Spleen (tissue), 11 donors: ENCODE results near the gene COL4A2. TPM values are rescaled to one million over a fixed set of nuclear protein-coding genes. Genes with fewer than 3 reads are reported as not detected.

ENCODE experiments used
- DNase-seq: peaks from one replicate; pipeline ENCODE4 v3.0.0-alpha.2; 2020
- H3K27ac ChIP-seq, 8 donors: fragments of 200-600 bp; sonication (generic) in 7 of 8; 1 replicate in 4 of 8; 2 replicates in 4 of 8; pipeline versions ENCODE4 v1.5.0 to v1.8.0; 2016 to 2021; ENCODE audit warnings: inconsistent platforms in 4 of 8, mild to moderate bottlenecking in 4 of 8, moderate library complexity in 1 of 8
- H3K27me3 ChIP-seq, 7 donors: fragments of 200-600 bp; sonication (generic) in 6 of 7; replicated peaks in 1 of 7; 1 replicate in 4 of 7; 2 replicates in 3 of 7; pipeline versions ENCODE4 v1.5.0 to v1.8.0; 2016 to 2021; ENCODE audit warnings: inconsistent platforms in 3 of 7, mild to moderate bottlenecking in 1 of 7
- H3K36me3 ChIP-seq, 6 donors: fragments of 200-600 bp; sonication (generic) in 5 of 6; 1 replicate in 4 of 6; 2 replicates in 2 of 6; pipeline versions ENCODE4 v1.5.0 to v1.8.0; 2016 to 2021; ENCODE audit warnings: inconsistent platforms in 2 of 6
- H3K4me1 ChIP-seq, 6 donors: fragments of 200-600 bp; sonication (generic) in 5 of 6; 1 replicate in 3 of 6; 2 replicates in 3 of 6; pipeline versions ENCODE4 v1.5.0 to v1.8.0; 2016 to 2021; ENCODE audit warnings: inconsistent platforms in 3 of 6
- H3K4me3 ChIP-seq, 8 donors: fragments of 200-600 bp; sonication (generic) in 7 of 8; 1 replicate in 4 of 8; 2 replicates in 4 of 8; pipeline versions ENCODE4 v1.5.0 to v1.8.0; 2016 to 2021; ENCODE audit warnings: inconsistent platforms in 4 of 8, mild to moderate bottlenecking in 4 of 8, moderate library complexity in 2 of 8
- H3K9me3 ChIP-seq, 8 donors: fragments of 200-600 bp; sonication (generic) in 7 of 8; 1 replicate in 4 of 8; 2 replicates in 4 of 8; pipeline versions ENCODE4 v1.5.0 to v1.8.0; 2016 to 2021; ENCODE audit warnings: inconsistent platforms in 4 of 8
- CTCF ChIP-seq, 11 experiments: fragments of 200-600 bp in 7 of 11; fragments of 450-650 bp in 4 of 11; sonication (generic) in 4 of 11; IDR thresholded peaks in 8 of 11; conservative IDR thresholded peaks in 3 of 11; 1 replicate in 7 of 11; 2 replicates in 4 of 11; pipeline versions ENCODE4 v1.4.0 to v1.8.0; 2016 to 2021; ENCODE audit warnings: antibody characterized with exemption in 11 of 11, inconsistent platforms in 4 of 11, mild to moderate bottlenecking in 1 of 11
- POLR2A ChIP-seq, 3 donors: fragments of 450-650 bp; IDR thresholded peaks; one replicate each; pipeline ENCODE4 v1.5.1; 2017; ENCODE audit warnings: antibody characterized with exemption in 3 of 3, mild to moderate bottlenecking in 1 of 3
- POLR2AphosphoS5 ChIP-seq, 3 donors: sonication (generic); formaldehyde crosslinking; IDR thresholded peaks; one replicate each; pipeline ENCODE4 v1.5.1; 2017; ENCODE audit warnings: antibody characterized with exemption in 3 of 3
- WGBS, 5 donors: extraction: QIAGEN DNeasy Blood & Tissue Kit in 3 of 5; methylation state at CpG; one replicate each; pipeline versions ENCODE4 v1.1.5 to v1.1.7; 2013 to 2018; 5-methylcytosine and 5-hydroxymethylcytosine counted together
- intact Hi-C: fragments of 100-400 bp; cut with DNase I; formaldehyde crosslinking; loops from one replicate; pipeline ENCODE4 v1.15.0; 2023; ENCODE audit warnings: low total_unique reads
- polyA plus RNA-seq, 3 donors: library from polyadenylated mRNA; stranded (reverse); fragments of 200-250 nt; gene quantifications; one replicate each; pipeline ENCODE4 v1.2.1, GENCODE V29; 2013
- total RNA-seq, 7 donors: library from RNA; depleted of rRNA in 3 of 7; stranded (reverse); fragments of >200 nt in 3 of 7; fragmentation: NEBNext Ultra II Directional in 4 of 7; extraction: Animal tissue kit (Norgen Biotek cat#: 25700) in 4 of 7; gene quantifications; one replicate each; pipeline versions ENCODE4 v1.1.0 to v1.2.1, GENCODE V29; 2016 to 2021
- donor health status: healthy with polysubstance abuse.
- donor health status: DM: no; HTN: no; CAD: no; lungs with moderate emphysema.
- donor health status: DM: no; HTN: no; CAD: no.
- donor health status: Bipolar disorder and iron deficiency.
- donor health status: healthy.
- donor health status: DM: no; HTN: no; CAD: no.
- donor health status: DM: yes; HTN: yes; CAD: no.

Gene COL4A2
- total and polyA plus RNA-seq, 10 donors: 52.6 to 712 (median 337) TPM

GRCh38 chr13:110293649-110294048 lies 13.4 kb upstream of the COL4A2 start:
- TF ChIP-seq CTCF (IDR thresholded peaks at IDR 0.05 in 8 of 11, conservative IDR thresholded peaks at IDR 0.05 in 3 of 11): no peak
- no peak for TF ChIP-seq POLR2A (IDR thresholded peaks at IDR 0.05)
- peak in 1 of 3 donors; percentile 53 for TF ChIP-seq POLR2AphosphoS5 (IDR thresholded peaks at IDR 0.05)
- intact Hi-C loops: no loop called here
- DNase-seq: no peak
- WGBS, 5 donors: 49 to 81% (median 65%) methylated on average over 3 of the region's 3 CpGs
- no peaks in the 10 kb centered on the region for H3K9me3 ChIP-seq
- H3K36me3 ChIP-seq: peaks cover 0 to 11% (median 0%) of the 10 kb centered on the region in 6 donors
- H3K27ac ChIP-seq: peak overlapping the region in 6 of 8 donors; percentile 23 to 62 (median 56)
- H3K4me1 ChIP-seq: peaks cover 14 to 64% (median 41%) of the 10 kb centered on the region in 6 donors
- H3K4me3 ChIP-seq: no peak overlapping the region
- peaks cover 0 to 22% (median 0%) of the 10 kb centered on the region in 7 donors for H3K27me3 ChIP-seq

DNA sequence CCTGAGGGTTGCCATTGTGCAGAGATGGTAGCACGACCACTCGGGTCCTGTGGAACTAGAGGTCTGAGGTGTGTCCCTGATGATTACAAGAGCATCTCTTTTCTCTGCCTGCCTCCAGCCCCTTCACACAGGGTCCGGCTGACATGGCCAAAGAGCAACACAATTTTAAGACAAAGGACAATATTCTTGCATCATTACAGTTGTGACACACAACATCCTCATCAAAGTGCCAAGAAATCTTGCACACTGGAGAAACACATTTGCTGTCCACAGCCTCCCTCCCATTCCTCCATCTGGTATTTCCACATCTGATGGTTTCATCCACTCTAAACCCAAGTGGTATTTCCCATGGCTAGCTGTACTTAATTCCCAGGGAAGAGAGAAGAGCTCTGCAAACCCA lies 12.9 kb upstream of the COL4A2 start:
- 67 to 89% (median 76%) methylated on average over 1 to 3 of the region's 3 CpGs for WGBS, 5 donors

DNA sequence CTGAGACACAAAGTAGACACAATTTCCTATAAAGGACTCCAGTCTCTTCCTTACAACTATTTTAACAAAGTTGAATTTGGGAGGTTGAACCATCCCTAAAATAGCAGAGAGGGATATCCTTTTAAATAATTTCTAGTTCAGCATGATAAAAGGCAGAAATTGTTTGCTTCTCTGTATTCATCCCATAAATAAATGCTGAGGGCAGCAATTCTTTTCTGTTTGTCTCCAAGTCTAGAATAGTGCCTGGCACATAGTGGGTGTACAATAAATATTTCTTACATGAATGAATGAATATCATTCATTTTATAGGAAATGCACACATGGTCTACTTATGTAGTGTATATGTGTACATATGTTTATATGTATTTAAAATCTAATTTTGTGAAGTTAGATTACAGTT lies 12.5 kb upstream of the COL4A2 start:
- Histone ChIP-seq H3K27ac (peak overlapping the region in 5 of 8 donors; percentile 18 to 62 (median 58)), H3K4me1 (peaks cover 16 to 73% (median 45%) of the 10 kb centered on the region in 6 donors), H3K27me3 (peaks cover 0 to 31% (median 0%) of the 10 kb centered on the region in 7 donors), H3K4me3 (no peak overlapping the region), H3K36me3 (peaks cover 0 to 1% (median 0%) of the 10 kb centered on the region in 6 donors), H3K9me3 (no peaks in the 10 kb centered on the region)
- no peak for DNase-seq
- intact Hi-C loops: no loop called here
- TF ChIP-seq POLR2A (IDR thresholded peaks at IDR 0.05): no peak

More for the DNA sequence above, 12.9 kb upstream of the COL4A2 start:
- no peak for TF ChIP-seq POLR2A (IDR thresholded peaks at IDR 0.05)
- peak in 1 of 3 donors; percentile 4 for TF ChIP-seq POLR2AphosphoS5 (IDR thresholded peaks at IDR 0.05)
- intact Hi-C loops: no loop called here
- DNase-seq: no peak
- Histone ChIP-seq H3K4me3 (no peak overlapping the region), H3K36me3 (peaks cover 0 to 6% (median 0%) of the 10 kb centered on the region in 6 donors), H3K27ac (peak overlapping the region in 6 of 8 donors; percentile 11 to 62 (median 56)), H3K4me1 (peaks cover 16 to 68% (median 43%) of the 10 kb centered on the region in 6 donors), H3K9me3 (no peaks in the 10 kb centered on the region), H3K27me3 (peaks cover 0 to 27% (median 0%) of the 10 kb centered on the region in 7 donors)

GRCh38 chr13:110297011-110297410 lies 10.1 kb upstream of the COL4A2 start:
- no peaks in the 10 kb centered on the region for H3K36me3 ChIP-seq
- TF ChIP-seq CTCF (IDR thresholded peaks at IDR 0.05 in 8 of 11, conservative IDR thresholded peaks at IDR 0.05 in 3 of 11) (no peak), POLR2A (IDR thresholded peaks at IDR 0.05) (no peak), POLR2AphosphoS5 (IDR thresholded peaks at IDR 0.05) (no peak)
- peaks cover 16 to 75% (median 45%) of the 10 kb centered on the region in 6 donors for H3K4me1 ChIP-seq
- intact Hi-C loops: no loop called here
- 51 to 66% (median 58%) methylated on average over 6 of the region's 6 CpGs for WGBS, 5 donors
- peak overlapping the region in 6 of 8 donors; percentile 16 to 84 (median 78) for H3K27ac ChIP-seq
- H3K4me3 ChIP-seq: no peak overlapping the region
- no peak for DNase-seq
- H3K9me3 ChIP-seq: no peaks in the 10 kb centered on the region
- peaks cover 0 to 31% (median 0%) of the 10 kb centered on the region in 7 donors for H3K27me3 ChIP-seq

GRCh38 chr13:110297766-110298504 lies 9.1 kb upstream of the COL4A2 start:
- Histone ChIP-seq H3K36me3 (no peaks in the 10 kb centered on the region), H3K27ac (peak overlapping the region in 7 of 8 donors; percentile 76 to 84 (median 80)), H3K27me3 (peaks cover 0 to 32% (median 0%) of the 10 kb centered on the region in 7 donors), H3K4me3 (peak overlapping the region in 2 of 8 donors; percentile 12 to 40), H3K4me1 (peaks cover 9 to 66% (median 38%) of the 10 kb centered on the region in 6 donors), H3K9me3 (no peaks in the 10 kb centered on the region)
- 44 to 51% (median 46%) methylated on average over 12 of the region's 12 CpGs for WGBS, 5 donors
- no peak for TF ChIP-seq POLR2A (IDR thresholded peaks at IDR 0.05)
- no peak for TF ChIP-seq CTCF (IDR thresholded peaks at IDR 0.05 in 8 of 11, conservative IDR thresholded peaks at IDR 0.05 in 3 of 11)
- TF ChIP-seq POLR2AphosphoS5 (IDR thresholded peaks at IDR 0.05): no peak
- DNase-seq: no peak
- intact Hi-C loops: no loop called here
